Iris pigment epithelial cell (primary cell): ENCODE measurements around the gene COG7.
"Not testable (repeated sequence)": the region's sequence is repeated elsewhere in the genome, so short reads cannot be mapped to it uniquely, and the experiment has no call there.

Experiments
- DNase-seq: peaks from one replicate; pipeline ENCODE4 v3.0.0-alpha.2; 2011; ENCODE audit warnings: low read depth

Gene COG7

GRCh38 chr16:23452572-23453337 is at the start of gene COG7:
Gene COG7 (minus strand): TSS chr16:23453189. CDS start chr16:23452994, 195 bp downstream.
- DNase-seq: peak; percentile 93

GRCh38 chr16:23502466-23502865 is 49.5 kb upstream of the COG7 start:
- DNase-seq: no peak

GRCh38 chr16:23501291-23501690 is 48.3 kb upstream of the COG7 start:
- no peak for DNase-seq

DNA sequence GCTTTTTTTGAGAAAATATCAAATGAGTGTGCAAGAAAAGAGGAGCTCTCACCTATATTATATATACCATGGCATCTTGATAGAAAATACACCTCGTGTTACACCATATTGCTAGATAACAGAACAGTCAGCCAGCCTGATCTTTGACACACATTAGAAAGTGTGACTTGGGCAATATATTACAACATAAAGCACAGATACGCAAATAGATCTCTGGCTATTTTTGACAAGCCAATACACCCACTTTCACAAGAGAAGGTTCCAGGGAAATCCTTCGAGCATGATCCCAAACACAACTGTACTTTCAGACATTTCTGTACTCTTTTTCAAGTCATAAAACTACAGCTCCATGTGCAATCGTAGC is 47.9 kb upstream of the COG7 start:
- DNase-seq: no peak

GRCh38 chr16:23500212-23500861 is 47.3 kb upstream of the COG7 start:
- no peak for DNase-seq

- no peak for DNase-seq
These were observed 46.8 kb upstream of the COG7 start for GRCh38 chr16:23499801-23500200.

GRCh38 chr16:23498863-23499262 is 45.9 kb upstream of the COG7 start:
- no peak for DNase-seq

- no peak for DNase-seq
These were observed 44.5 kb upstream of the COG7 start for GRCh38 chr16:23497543-23497868.

GRCh38 chr16:23496821-23497542 is 44.0 kb upstream of the COG7 start:
- peak; percentile 57 for DNase-seq

- DNase-seq: no peak
These were observed 42.7 kb upstream of the COG7 start for GRCh38 chr16:23495671-23496070.

DNA sequence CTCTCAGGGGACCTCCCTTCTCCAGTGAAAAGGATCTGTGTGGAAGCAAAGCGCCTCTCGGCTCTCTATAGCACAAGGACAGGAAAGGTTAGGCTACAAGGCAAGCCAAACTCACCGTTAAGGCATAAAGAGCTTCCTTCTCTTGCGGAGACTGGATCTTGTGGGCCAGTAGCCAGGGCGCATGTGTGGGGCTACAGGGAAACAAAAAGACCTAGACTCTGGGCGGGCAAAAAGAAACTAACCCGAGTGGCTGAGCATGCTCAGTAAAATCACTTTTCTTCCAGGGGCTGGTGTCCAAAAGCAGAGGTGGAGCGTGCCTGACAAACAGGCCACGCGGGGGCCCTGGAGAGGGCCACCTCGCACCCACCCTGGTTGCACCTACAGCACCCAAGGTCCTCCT is 41.2 kb upstream of the COG7 start:
- DNase-seq: no peak

DNA sequence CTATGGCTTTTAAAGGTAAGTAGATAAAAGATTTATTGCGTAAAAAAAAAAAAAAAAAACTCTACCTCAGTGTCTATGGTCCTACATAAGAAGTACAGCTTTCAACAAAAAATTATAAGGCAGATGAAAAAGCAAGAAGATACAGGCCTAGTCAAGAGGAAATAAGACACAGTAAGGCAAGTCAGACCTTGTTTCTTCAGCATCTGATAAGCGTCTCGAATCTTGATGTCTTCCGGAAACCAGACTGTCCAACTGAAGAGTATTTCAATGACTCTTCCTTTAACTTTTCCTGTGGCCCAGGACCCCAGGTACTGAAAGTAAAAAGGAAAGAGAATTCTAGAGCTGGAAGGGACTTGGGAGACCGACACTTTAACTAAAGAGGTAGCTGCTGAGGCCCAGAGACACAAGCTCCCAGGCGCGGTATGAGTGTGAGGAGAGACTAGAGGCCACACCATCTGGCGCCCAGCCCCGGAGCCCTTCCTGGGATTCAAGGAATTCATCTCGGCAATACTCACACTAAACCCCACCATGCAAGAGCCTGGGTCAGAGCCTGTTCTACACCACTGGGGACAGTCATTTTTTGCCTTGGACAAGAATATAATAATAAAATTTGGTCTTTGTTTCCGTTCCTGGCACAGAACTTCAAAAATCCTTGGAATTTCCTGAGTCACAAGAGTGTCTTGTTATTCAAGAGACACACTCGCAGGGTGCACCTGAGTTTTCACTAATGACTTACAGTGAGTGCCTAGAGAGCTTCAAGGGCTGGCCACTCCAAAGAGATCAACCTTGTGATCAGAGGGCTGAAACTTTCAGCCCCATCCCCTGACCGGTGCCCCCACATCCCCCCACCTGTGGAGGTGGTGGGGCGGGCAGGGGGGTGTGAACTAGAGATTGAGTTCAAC is 38.8 kb upstream of the COG7 start:
- peak; percentile 29 for DNase-seq

GRCh38 chr16:23486480-23486879 is 33.5 kb upstream of the COG7 start:
- DNase-seq: no peak

DNA sequence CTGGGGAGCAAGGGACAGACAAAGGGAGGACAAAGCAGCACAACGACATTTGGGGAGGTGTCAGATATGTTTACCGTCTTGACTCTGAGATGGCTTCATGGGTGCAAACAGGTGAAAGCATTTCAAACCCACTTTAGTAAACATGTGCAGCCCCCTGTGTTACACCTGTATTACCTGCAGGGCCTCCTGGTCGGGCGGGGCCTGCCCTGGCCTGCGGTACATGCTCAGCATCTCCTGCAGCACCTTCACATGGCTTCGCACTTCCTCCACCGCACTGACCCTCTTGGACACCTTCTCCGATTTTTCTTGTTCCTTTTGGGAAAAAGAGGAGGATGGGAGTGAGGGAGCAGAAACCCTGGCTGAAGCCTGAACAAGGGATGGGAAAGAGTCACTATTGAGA is 32.9 kb upstream of the COG7 start:
- DNase-seq: no peak

- DNase-seq: no peak
These were observed 32.2 kb upstream of the COG7 start for GRCh38 chr16:23485257-23485614.

- no peak for DNase-seq
These were observed 31.7 kb upstream of the COG7 start for GRCh38 chr16:23484510-23485256.

GRCh38 chr16:23483492-23483891 is 30.5 kb upstream of the COG7 start:
- not testable (repeated sequence) for DNase-seq

DNA sequence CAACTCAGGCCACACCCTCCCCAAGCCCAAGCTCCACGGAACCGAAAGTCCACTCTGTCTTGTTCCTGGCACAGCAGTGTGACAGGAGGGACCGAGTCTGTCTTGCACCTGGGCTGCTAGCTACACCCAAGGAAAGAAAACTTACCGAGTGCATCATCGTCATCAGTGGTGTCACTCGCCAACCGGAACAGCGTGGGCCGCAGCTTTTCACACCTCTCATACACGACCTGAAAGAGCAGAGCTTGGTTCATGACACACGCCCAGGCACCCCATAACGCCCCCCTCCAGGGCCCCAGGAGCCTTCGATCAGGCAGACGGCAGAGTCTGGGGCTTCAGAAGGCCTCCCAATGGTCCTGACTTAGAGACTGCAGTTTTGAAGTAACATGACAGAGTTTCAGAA is 29.8 kb upstream of the COG7 start:
- DNase-seq: no peak

GRCh38 chr16:23480257-23480656 is 27.3 kb upstream of the COG7 start:
- no peak for DNase-seq

GRCh38 chr16:23479138-23479537 is 26.1 kb upstream of the COG7 start:
- DNase-seq: no peak

DNA sequence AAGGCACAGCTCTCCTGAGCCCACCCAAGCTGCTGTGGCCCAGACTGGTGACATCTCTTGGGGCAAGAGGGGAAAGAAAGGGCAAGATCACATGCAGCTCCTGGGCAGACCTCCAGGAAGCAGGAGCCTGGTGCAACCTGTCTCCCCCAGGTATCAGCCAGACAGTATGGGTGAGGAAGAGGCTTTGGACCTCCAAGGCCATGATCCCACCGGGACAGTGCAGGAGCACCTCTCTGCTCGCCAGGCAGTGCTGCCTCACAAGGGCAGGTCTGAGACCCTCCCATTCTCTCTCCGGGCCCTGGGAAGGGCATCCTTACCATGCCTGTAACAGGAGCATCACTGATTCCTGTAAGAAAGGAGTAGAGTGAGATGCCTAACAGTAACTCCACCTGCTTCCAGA is 25.6 kb upstream of the COG7 start:
- no peak for DNase-seq

DNA sequence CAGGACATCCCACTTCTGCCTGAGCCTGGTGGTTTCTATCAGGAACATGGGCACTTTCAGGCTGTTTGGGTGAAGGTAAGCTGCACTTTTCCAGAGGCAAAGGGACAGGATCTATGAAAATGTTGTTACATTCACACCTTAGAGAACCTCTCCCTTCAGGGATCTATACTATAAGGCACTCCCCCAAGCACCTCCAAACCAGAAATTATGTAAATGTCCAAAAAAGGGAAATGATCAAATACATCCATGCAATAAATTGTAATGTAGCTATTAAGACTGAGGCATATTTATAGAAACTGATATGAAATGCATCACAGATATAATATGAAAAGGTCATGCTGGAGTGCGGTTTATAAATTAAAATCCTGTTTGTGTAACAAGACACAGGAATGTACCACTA is 23.3 kb upstream of the COG7 start:
- DNase-seq: no peak
